Pancreas (tissue), 10 donors: Measurements from ENCODE around the gene ZNF14. TPM values are rescaled to one million over a fixed set of nuclear protein-coding genes. Genes with fewer than 3 reads are reported as not detected.
"Not testable (repeated sequence)": the region's sequence is repeated elsewhere in the genome, so short reads cannot be mapped to it uniquely, and the experiment has no call there.

Experiments used
- ATAC-seq, 4 donors: fragments of 200-7000 bp; cut with Tn5 transposase; one replicate each; pipeline versions ENCODE4 v1.8.0 to v1.9.1; 2020; ENCODE audit warnings: mild to moderate bottlenecking in 4 of 4, moderate library complexity in 4 of 4
- DNase-seq, 6 donors: peaks; one replicate each; pipeline ENCODE4 v3.0.0-alpha.2; 2020
- FAIRE-seq: peaks from 2 replicates; lab custom pipeline; 2012; peaks lifted over from hg19 to GRCh38; lab: Jason Lieb, UNC
- H3K27ac ChIP-seq, 4 donors: fragments of 200-600 bp; sonication (generic); 1 replicate in 3 of 4; 2 replicates in 1 of 4; pipeline versions ENCODE4 v1.5.0 to v1.8.0; 2020
- H3K27me3 ChIP-seq, 4 donors: fragments of 200-600 bp; one replicate each; pipeline ENCODE4 v1.8.0; 2021
- H3K36me3 ChIP-seq, 3 donors: fragments of 200-600 bp; sonication (generic) in 1 of 3; one replicate each; pipeline versions ENCODE4 v1.5.0 to v1.8.0; 2020 to 2021
- H3K4me1 ChIP-seq, 3 donors: fragments of 200-600 bp; one replicate each; pipeline ENCODE4 v1.8.0; 2021
- H3K4me3 ChIP-seq, 4 donors: fragments of 200-600 bp; sonication (generic) in 2 of 4; one replicate each; pipeline versions ENCODE4 v1.5.0 to v1.8.0; 2020 to 2021
- H3K9me3 ChIP-seq, 4 donors: fragments of 200-600 bp; one replicate each; pipeline ENCODE4 v1.8.0; 2021
- CTCF ChIP-seq, 4 donors: fragments of 200-600 bp; sonication (generic) in 3 of 4; IDR thresholded peaks; one replicate each; pipeline versions ENCODE4 v1.5.0 to v1.8.0; 2021; ENCODE audit warnings: antibody characterized with exemption in 4 of 4
- WGBS, 2 donors: extraction: QIAGEN DNeasy Blood & Tissue Kit; methylation state at CpG; one replicate each; pipeline ENCODE4 v1.1.7; 2013; 5-methylcytosine and 5-hydroxymethylcytosine counted together
- intact Hi-C, 3 donors: fragments of 100-400 bp; cut with DNase I; formaldehyde crosslinking; loops; one replicate each; pipeline versions ENCODE4 v1.11.1 to v1.14.2; 2022
- polyA plus RNA-seq, 2 donors: library from polyadenylated mRNA; stranded (reverse); fragments of 200-250 nt; gene quantifications; one replicate each; pipeline ENCODE4 v1.2.3, GENCODE V29; 2013
- total RNA-seq, 6 donors: library from RNA; stranded (reverse); fragmentation: NEBNext Ultra II Directional in 4 of 6; extraction: Animal tissue kit (Norgen Biotek cat#: 25700) in 4 of 6; gene quantifications; one replicate each; pipeline versions ENCODE4 v1.2.1 to v1.2.4, GENCODE V29; 2021 to 2023
- donor health status: healthy with polysubstance abuse.
- donor health status: DM: no; HTN: no; CAD: no; lungs with moderate emphysema.
- donor health status: DM: no; HTN: no; CAD: no.
- donor health status: control.
- donor health status: control.
- donor health status: Bipolar disorder and iron deficiency.
- donor health status: DM: yes; HTN: yes; CAD: no.
- donor health status: DM: no; HTN: no; CAD: no.
- donor health status: DM: no; HTN: no; CAD: no.
- donor health status: DM: yes; HTN: yes; CAD: no.

ZNF14 gene
- total and polyA plus RNA-seq, 8 donors: 2.0 to 4.5 (median 3.1) TPM

- no peak overlapping the region for H3K27ac ChIP-seq
- intact Hi-C loops: no loop called here
- H3K4me1 ChIP-seq: no peaks in the 10 kb centered on the region
- DNase-seq (no peak), FAIRE-seq (no peak), ATAC-seq (no peak)
- H3K36me3 ChIP-seq: no peaks in the 10 kb centered on the region
- H3K4me3 ChIP-seq: no peak overlapping the region
- WGBS, 2 donors: 84 to 87% methylated on average over 17 of the region's 17 CpGs
- no peaks in the 10 kb centered on the region for H3K27me3 ChIP-seq
- TF ChIP-seq CTCF (IDR thresholded peaks at IDR 0.05): no peak
- no peaks in the 10 kb centered on the region for H3K9me3 ChIP-seq
Observed at GRCh38 chr19:19744641-19745040, 11.7 kb upstream of the ZNF14 start.

GRCh38 chr19:19743921-19744320 lies 11.0 kb upstream of the ZNF14 start:
- ATAC-seq, intact Hi-C loops, H3K4me3 ChIP-seq, H3K9me3 ChIP-seq, H3K4me1 ChIP-seq, H3K27ac ChIP-seq, H3K36me3 ChIP-seq, H3K27me3 ChIP-seq, FAIRE-seq, DNase-seq: not testable (repeated sequence)
- WGBS, 2 donors: 71 to 84% methylated on average over 6 of the region's 6 CpGs

DNA sequence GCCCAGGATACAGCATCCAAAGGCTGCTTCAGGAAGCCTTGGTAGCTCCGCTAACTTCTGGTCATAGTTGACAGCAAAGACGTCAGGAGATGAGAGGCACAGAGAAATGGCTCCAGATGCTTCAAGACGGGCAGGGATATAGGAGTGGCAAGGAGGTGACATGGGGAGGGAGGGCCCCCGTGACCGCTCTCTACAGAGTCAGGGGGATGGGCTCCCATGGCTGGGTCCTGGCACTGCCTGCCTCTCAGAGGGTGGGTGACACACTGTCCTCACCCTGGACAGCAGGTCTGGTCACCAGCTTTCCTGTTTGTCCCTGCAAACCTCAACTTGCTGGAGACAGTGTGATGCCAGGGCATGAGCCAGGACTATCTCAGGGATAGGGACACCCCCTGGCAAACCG lies 10.3 kb upstream of the ZNF14 start:
- DNase-seq (no peak), FAIRE-seq (no peak), ATAC-seq (no peak)
- Histone ChIP-seq H3K9me3 (no peaks in the 10 kb centered on the region), H3K36me3 (no peaks in the 10 kb centered on the region), H3K4me3 (no peak overlapping the region), H3K27ac (no peak overlapping the region), H3K4me1 (no peaks in the 10 kb centered on the region), H3K27me3 (no peaks in the 10 kb centered on the region)
- TF ChIP-seq CTCF (IDR thresholded peaks at IDR 0.05): no peak
- WGBS, 2 donors: 75 to 90% methylated on average over 6 of the region's 6 CpGs
- intact Hi-C loops: no loop called here

GRCh38 chr19:19742773-19743172 lies 9.9 kb upstream of the ZNF14 start:
- DNase-seq (peak in 1 of 6 donors; percentile 50), ATAC-seq (no peak), FAIRE-seq (no peak)
- no peaks in the 10 kb centered on the region for H3K36me3 ChIP-seq
- H3K9me3 ChIP-seq: no peaks in the 10 kb centered on the region
- no peaks in the 10 kb centered on the region for H3K27me3 ChIP-seq
- intact Hi-C loops: no loop called here
- no peak overlapping the region for H3K27ac ChIP-seq
- H3K4me1 ChIP-seq: no peaks in the 10 kb centered on the region
- WGBS, 2 donors: 72 to 77% methylated on average over 9 of the region's 9 CpGs
- no peak overlapping the region for H3K4me3 ChIP-seq
- TF ChIP-seq CTCF (IDR thresholded peaks at IDR 0.05): no peak

- no peaks in the 10 kb centered on the region for H3K27me3 ChIP-seq
- H3K4me1 ChIP-seq: no peaks in the 10 kb centered on the region
- 72 to 73% methylated on average over 7 of the region's 7 CpGs for WGBS, 2 donors
- ATAC-seq (no peak), FAIRE-seq (no peak), DNase-seq (no peak)
- H3K4me3 ChIP-seq: no peak overlapping the region
- no peaks in the 10 kb centered on the region for H3K9me3 ChIP-seq
- H3K36me3 ChIP-seq: no peaks in the 10 kb centered on the region
- no peak overlapping the region for H3K27ac ChIP-seq
- TF ChIP-seq CTCF (IDR thresholded peaks at IDR 0.05): no peak
- intact Hi-C loops: no loop called here
Observed at GRCh38 chr19:19741184-19741583, 8.3 kb upstream of the ZNF14 start.
